Measurements from ENCODE around the gene MPDU1.

The MPDU1 gene

DNA sequence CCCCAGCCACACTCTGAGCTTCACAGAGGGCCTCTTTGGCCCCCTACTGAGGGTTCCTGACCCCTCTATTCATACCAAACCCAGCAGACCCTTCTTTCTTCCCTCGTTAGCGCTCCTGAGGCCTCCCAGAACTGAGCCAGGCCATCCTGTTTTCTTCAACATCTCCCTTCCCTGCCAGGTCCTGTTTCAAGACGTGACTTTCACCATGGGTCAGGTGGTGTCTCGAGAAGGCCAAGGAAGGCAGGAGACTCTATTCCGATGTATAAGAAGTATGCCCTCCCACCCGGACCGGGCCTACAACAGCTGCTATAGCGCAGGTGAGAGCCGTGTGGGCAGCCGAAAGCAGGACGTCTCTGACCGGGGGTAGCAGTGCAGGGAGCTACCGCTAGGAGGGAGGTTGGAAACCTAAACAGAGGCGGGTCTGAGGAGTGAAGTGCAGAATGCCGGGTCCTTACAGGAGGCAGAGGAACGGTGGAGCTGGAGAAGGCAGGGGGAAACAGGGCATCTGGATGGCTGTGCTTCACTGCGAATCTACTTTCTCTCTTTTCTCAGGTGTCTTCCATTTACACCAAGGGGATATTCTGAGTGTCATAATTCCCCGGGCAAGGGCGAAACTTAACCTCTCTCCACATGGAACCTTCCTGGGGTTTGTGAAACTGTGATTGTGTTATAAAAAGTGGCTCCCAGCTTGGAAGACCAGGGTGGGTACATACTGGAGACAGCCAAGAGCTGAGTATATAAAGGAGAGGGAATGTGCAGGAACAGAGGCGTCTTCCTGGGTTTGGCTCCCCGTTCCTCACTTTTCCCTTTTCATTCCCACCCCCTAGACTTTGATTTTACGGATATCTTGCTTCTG, 23.3 kb upstream of the MPDU1 start:
- peak; percentile 78 for DNase-seq
- ATAC-seq: peak; percentile 38

GRCh38 chr17:7561028-7561575, 22.6 kb upstream of the MPDU1 start:
- ATAC-seq (peak; percentile 73), DNase-seq (peak; percentile 90)

DNA sequence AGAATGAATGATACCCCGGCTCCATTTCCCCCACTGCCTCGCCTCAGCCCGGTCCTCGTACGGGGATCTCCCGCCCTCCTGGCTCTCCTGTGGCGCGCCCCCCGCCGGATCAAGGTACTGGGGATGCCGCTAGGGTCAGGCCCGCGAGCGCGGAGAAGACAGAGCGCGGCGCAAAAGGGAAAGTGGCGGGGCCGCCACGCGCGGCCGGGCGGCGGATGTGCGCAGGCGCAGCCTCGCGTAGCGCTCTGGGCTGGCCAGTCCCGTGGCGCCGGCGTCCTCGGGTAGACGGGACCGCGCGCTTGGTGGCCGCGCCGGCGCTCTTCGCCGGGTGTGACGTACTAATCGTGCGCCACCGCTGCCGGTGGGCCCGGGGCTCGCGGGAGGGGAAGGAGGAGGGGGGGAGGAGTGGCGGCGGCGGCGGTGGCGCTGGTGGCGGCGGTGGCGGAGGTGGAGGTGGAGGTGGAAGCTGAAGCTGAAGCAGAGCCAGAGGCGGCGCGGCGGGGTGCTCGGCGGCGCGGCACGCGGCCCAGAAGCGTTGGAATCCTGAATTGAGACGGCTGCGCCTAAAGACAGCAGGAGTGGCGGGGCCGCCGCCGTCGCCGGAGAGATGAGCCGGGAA, 22.0 kb upstream of the MPDU1 start, which contains the start of gene SENP3:
Gene SENP3 (plus strand): TSS at position 331 of the 619 bp plus-strand sequence. CDS start 1,158 bp downstream, outside the sequence.
- ATAC-seq (peak; percentile 82), DNase-seq (peak; percentile 95)

- ATAC-seq (no peak), DNase-seq (no peak)
Observed at GRCh38 chr17:7562208-7562605, 21.4 kb upstream of the MPDU1 start.

- ATAC-seq: no peak
Observed at GRCh38 chr17:7563115-7563869, 20.4 kb upstream of the MPDU1 start.

DNA sequence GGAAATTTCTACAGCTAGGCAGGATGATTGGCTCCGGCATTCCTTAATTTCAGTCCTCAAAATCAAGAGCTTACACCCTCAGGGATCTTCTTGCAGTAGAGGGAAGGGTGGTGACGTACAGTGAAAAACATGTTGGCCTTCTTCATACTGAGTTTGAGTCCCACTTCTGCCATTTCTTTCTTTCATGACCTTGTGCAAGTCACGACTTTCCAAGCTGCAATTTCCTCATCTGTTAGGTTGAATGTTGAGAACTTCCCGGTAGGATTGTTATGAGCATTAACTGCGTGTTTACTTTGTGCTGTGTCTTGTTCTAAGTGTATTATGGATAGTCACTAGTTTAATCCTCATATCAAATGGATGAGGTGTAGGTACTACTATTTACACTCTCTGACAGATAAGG, 14.1 kb upstream of the MPDU1 start:
- DNase-seq (no peak), ATAC-seq (no peak)

More at GRCh38 chr17:7563115-7563869, 20.4 kb upstream of the MPDU1 start:
- no peak for DNase-seq

GRCh38 chr17:7570351-7570750, 13.3 kb upstream of the MPDU1 start:
- DNase-seq (no peak), ATAC-seq (no peak)

DNA sequence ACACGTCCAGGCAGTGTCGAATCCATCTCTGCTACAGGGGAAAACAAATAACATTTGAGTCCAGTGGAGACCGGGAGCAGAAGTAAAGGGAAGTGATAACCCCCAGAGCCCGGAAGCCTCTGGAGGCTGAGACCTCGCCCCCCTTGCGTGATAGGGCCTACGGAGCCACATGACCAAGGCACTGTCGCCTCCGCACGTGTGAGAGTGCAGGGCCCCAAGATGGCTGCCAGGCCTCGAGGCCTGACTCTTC, 11.4 kb upstream of the MPDU1 start:
- DNase-seq: no peak

GRCh38 chr17:7572588-7573323, 10.9 kb upstream of the MPDU1 start:
- peak; percentile 93 for ATAC-seq

More for the DNA sequence above, 11.4 kb upstream of the MPDU1 start:
- no peak for ATAC-seq

DNA sequence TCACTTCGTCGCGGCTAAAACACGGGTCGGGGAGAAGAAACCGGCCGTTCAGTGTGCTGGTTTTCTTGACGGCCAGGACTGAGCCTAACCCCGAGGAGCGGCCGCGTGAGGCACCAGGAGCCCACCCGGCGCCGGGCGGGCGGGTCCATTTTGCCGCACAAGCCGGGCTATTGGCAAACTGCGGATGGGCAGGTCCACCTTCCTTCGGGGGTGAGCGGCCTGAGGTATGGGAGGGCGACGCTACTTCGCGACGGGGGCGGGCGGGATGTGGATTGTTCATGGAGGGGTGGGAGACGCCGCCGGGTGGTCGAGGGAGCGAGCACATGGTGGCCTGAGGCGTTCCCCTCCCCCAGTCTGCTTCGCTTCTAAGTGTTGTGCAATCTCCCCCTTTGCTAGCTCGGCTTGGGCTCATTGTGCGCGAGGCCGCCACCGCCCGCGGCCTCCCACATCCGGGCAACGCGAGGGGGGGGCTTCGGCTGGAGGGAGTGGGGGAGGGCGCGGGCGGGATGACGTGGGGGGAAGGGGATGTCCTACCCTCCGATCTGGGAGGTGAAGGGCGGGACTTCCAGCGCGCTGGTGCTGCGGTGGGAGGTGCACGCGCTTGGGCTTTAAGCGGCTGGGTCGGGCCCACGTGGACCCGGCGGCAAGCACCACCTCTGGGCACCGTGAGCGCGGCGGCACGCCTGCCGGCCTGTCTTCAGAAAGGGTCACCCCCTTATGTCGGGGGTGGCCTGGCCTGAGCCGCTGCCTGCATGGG, 10.2 kb upstream of the MPDU1 start:
- peak; percentile 91 for DNase-seq
- peak; percentile 42 for ATAC-seq

More at GRCh38 chr17:7572588-7573323, 10.9 kb upstream of the MPDU1 start:
- DNase-seq: peak; percentile 99

- DNase-seq: no peak
- no peak for ATAC-seq
Observed at GRCh38 chr17:7574176-7574953, 9.3 kb upstream of the MPDU1 start.

DNA sequence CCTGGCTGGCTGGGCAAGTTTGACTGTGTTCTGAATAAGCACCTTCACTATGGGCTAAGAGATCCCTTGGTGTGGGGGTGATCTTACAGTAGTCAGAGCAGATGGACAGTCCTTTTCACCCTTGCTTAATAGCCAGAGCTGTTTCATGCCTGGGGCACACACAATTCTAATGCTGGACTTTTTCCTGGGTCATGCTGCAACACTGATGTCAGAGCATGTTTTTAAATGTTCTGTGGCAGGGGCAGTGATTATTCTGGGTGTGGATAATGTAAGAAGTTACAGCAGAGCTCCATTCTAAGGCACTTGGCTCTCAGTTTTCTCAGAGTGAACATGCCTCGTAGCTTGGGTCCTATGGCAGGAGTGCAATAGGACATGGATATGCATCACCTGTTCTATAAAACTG, 8.2 kb upstream of the MPDU1 start:
- ATAC-seq: no peak
- no peak for DNase-seq

GRCh38 chr17:7575959-7576358, 7.7 kb upstream of the MPDU1 start:
- no peak for ATAC-seq
- DNase-seq: no peak

DNA sequence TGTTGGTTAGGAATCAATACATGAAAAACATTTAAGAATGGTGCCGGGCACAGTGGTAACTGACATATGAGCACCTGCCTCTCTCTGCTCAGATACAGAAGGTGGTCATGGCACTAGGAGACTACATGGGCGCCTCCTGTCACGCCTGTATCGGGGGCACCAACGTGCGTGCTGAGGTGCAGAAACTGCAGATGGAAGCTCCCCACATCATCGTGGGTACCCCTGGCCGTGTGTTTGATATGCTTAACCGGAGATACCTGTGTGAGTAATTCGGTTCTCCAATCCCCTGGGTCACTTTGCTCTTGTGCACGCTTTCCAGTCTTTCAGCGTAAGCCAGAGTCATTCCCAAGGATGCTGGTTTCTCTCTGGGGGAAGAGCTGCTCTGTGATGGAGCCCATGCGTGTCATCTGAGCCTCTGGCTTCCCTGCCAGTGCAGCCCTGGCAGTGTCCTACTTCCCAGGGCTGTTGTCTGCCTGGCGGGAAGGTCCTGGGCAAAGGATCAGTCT, 7.2 kb upstream of the MPDU1 start:
- no peak for ATAC-seq
- no peak for DNase-seq

DNA sequence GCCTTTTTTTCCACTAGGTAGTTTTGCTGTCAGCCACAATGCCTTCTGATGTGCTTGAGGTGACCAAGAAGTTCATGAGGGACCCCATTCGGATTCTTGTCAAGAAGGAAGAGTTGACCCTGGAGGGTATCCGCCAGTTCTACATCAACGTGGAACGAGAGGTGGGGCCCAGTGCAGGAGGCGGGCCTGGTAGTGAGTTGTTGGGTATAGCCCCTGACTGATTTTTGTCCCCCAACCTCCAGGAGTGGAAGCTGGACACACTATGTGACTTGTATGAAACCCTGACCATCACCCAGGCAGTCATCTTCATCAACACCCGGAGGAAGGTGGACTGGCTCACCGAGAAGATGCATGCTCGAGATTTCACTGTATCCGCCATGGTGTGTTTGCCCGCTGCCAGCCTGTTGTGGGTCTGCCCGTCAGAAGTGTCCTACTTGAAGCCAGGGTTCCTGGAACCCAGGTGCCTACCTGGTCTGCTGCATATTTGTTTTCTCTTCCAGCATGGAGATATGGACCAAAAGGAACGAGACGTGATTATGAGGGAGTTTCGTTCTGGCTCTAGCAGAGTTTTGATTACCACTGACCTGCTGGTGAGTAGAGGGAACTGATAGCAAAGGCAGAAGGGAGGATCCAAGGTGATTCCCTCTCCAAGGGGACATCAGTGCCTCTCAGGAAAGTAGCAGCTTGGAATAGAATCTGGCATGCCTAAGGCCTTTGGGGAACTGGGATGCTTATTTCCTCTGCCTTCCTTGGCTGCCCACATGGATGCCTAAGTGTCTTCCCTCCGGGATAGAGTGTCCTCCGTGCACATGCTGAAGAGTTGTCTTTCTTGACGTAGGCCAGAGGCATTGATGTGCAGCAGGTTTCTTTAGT, 6.1 kb upstream of the MPDU1 start:
- DNase-seq: no peak

GRCh38 chr17:7579001-7579833, 4.4 kb upstream of the MPDU1 start, which contains the start of gene CD68:
Gene CD68 (plus strand): TSS chr17:7579638. CDS start chr17:7579678, 40 bp downstream.
- peak; percentile 80 for DNase-seq
- peak; percentile 76 for ATAC-seq

More for the DNA sequence above, 6.1 kb upstream of the MPDU1 start:
- ATAC-seq: no peak

GRCh38 chr17:7579834-7580603, 3.6 kb upstream of the MPDU1 start:
- ATAC-seq (no peak), DNase-seq (peak; percentile 52)

Measured in stimulated activated naive CD8-positive, alpha-beta T cell treated with anti-CD3 and anti-CD28 coated beads, Interleukin-15, Interleukin-2, amounts not matched to agents 100 U/mL and 50 U/mL, for 24 hours (primary cell).